Hepatocyte (in vitro differentiated cells): Measurements from ENCODE around the gene AREL1.

Source experiments
- EZH2 ChIP-seq: fragments of 200-600 bp; sonication (generic); IDR thresholded peaks from 2 replicates; pipeline ENCODE4 v1.6.1; 2016; ENCODE audit warnings: antibody characterized with exemption, mild to moderate bottlenecking, borderline replicate concordance
- EZH2phosphoT487 ChIP-seq: fragments of 200-600 bp; sonication (generic); IDR thresholded peaks from one replicate; pipeline ENCODE4 v1.6.1; 2018; ENCODE audit warnings: antibody characterized with exemption, mild to moderate bottlenecking, low read depth, moderate library complexity; ENCODE audit not compliant: unreplicated experiment, severe bottlenecking
- TF ChIP-seq, protein P1 (sequence below): fragments of 200-600 bp; sonication (generic); IDR thresholded peaks from 2 replicates; pipeline ENCODE4 v1.5.1; 2016; ENCODE audit warnings: antibody characterized with exemption, mild to moderate bottlenecking; ENCODE audit not compliant: poor library complexity

DNA sequence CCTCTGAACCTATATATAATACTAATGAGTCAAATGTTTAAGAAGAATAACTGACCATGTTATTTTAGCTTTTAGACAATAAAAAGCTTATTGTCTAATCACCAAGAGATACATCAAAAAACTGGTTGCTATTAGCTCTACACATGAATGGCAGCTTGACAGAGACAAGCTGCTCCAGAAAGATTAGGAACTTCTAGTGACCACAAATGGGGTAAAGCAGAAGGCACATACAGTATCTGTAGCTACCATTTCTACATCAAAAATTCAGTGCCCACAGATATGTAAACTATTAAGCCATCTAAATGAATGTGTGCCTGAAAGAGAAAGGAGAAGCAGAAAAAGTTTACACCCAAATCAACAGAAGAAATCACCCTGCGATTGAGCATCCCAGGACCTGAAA is 2.4 kb downstream of the AREL1 start:
- TF ChIP-seq, protein P1, sequence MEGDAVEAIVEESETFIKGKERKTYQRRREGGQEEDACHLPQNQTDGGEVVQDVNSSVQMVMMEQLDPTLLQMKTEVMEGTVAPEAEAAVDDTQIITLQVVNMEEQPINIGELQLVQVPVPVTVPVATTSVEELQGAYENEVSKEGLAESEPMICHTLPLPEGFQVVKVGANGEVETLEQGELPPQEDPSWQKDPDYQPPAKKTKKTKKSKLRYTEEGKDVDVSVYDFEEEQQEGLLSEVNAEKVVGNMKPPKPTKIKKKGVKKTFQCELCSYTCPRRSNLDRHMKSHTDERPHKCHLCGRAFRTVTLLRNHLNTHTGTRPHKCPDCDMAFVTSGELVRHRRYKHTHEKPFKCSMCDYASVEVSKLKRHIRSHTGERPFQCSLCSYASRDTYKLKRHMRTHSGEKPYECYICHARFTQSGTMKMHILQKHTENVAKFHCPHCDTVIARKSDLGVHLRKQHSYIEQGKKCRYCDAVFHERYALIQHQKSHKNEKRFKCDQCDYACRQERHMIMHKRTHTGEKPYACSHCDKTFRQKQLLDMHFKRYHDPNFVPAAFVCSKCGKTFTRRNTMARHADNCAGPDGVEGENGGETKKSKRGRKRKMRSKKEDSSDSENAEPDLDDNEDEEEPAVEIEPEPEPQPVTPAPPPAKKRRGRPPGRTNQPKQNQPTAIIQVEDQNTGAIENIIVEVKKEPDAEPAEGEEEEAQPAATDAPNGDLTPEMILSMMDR: no peak
- no peak for TF ChIP-seq EZH2
- TF ChIP-seq EZH2phosphoT487: no peak
